ENCODE measurements around the gene NRP1. TPM values are rescaled to one million over a fixed set of nuclear protein-coding genes. Genes with fewer than 3 reads are reported as not detected.

Gene NRP1
- total and polyA plus RNA-seq, 2 of the 8 experiments (the other 6 are each of a cell fraction or from before 2014, with no cell fraction given), result 1.2 to 2.1 TPM

GRCh38 chr10:33363106-33363505 is 28.6 kb upstream of the NRP1 start:
- H3K4ac ChIP-seq (replicated peaks; ENCODE audit: insufficient read length, low read depth, low read length), result no peak overlapping the region
- H4K91ac ChIP-seq (replicated peaks; ENCODE audit: insufficient read length, low read length), result no peak overlapping the region
- no peak overlapping the region for H2BK20ac ChIP-seq (ENCODE audit: low read length)
- H2AFZ ChIP-seq (ENCODE audit: low read length), result no peak overlapping the region
- H3K4me1 ChIP-seq (replicated peaks in 1 of 4; ENCODE audit: control insufficient read depth in 3 of 4, insufficient read depth in 4 of 4, low read length in 3 of 4), result no peaks in the 10 kb centered on the region
- ChIA-PET POLR2A (ENCODE audit: partially characterized antibody) (no interaction called here), CTCF (ENCODE audit: partially characterized antibody) (interaction anchor here (0.8 kb wide), 1 partner anchor 29 kb away, joined by 3 read pairs; the partner anchor contains the start of gene NRP1)
- H3K4me3 ChIP-seq (ENCODE audit: extremely low read depth in 1 of 4, insufficient read depth in 2 of 4, low read depth in 3 of 4, low read length in 4 of 4), result no peak overlapping the region
- H2AK5ac ChIP-seq (ENCODE audit: low read depth, low read length), result no peak overlapping the region
- peaks cover 3% of the 10 kb centered on the region in 2 experiments; a peak in 2 of 4 replicates for H3K9me3 ChIP-seq (ENCODE audit: insufficient read depth in 2 of 2, low read depth in 1 of 2, low read length in 1 of 2)
- no peak overlapping the region for H3K9ac ChIP-seq (replicated peaks in 1 of 4; ENCODE audit: extremely low read depth in 1 of 4, low read depth in 3 of 4, low read length in 3 of 4)
- H3K27me3 ChIP-seq (replicated peaks in 1 of 4; ENCODE audit: control insufficient read depth in 3 of 4, extremely low read depth in 1 of 4, insufficient read depth in 3 of 4, low read length in 3 of 4), result no peaks in the 10 kb centered on the region
- H4K8ac ChIP-seq (ENCODE audit: extremely low read depth, insufficient read depth, low read length), result no peak overlapping the region
- DNase-seq (ENCODE audit: low read depth in 1 of 2, low spot score in 2 of 2) (no peak), FAIRE-seq (no peak)
- no peak overlapping the region for H4K5ac ChIP-seq (ENCODE audit: insufficient read length, low read depth, low read length)
- no peaks in the 10 kb centered on the region for H3K36me3 ChIP-seq (ENCODE audit: control insufficient read depth in 2 of 4, insufficient read depth in 4 of 4, low read length in 3 of 4)
- H3K79me1 ChIP-seq (ENCODE audit: low read depth, low read length), result no peaks in the 10 kb centered on the region
- no peak overlapping the region for H2BK15ac ChIP-seq (ENCODE audit: low read length)
- H2BK5ac ChIP-seq (ENCODE audit: low read depth, low read length), result no peak overlapping the region
- no peak overlapping the region for H2BK12ac ChIP-seq (ENCODE audit: low read depth, low read length)
- H3K56ac ChIP-seq (replicated peaks; ENCODE audit: insufficient read length, low read depth, low read length), result no peak overlapping the region
- H3K79me2 ChIP-seq (ENCODE audit: control insufficient read depth in 1 of 2, insufficient read depth in 2 of 2, low read length in 2 of 2), result no peaks in the 10 kb centered on the region
- H3K27ac ChIP-seq (ENCODE audit: low read depth, low read length), result no peak overlapping the region
- H2BK120ac ChIP-seq (replicated peaks; ENCODE audit: low read depth, low read length), result no peak overlapping the region
- TF ChIP-seq CTBP2 (IDR thresholded peaks at IDR 0.05; ENCODE audit: borderline replicate concordance, insufficient read depth, insufficient read length, low read length) (no peak), TCF12 (IDR thresholded peaks at IDR 0.05; ENCODE audit: low read depth, low read length) (no peak), RXRA (IDR thresholded peaks at IDR 0.05; ENCODE audit: insufficient read depth, low read depth, low read length) (no peak), TEAD4 (IDR thresholded peaks at IDR 0.05; ENCODE audit: low read depth, low read length) (no peak), NANOG (IDR thresholded peaks at IDR 0.05; ENCODE audit: insufficient read depth, low read depth, low read length, poor library complexity, severe bottlenecking) (no peak), SP1 (IDR thresholded peaks at IDR 0.05; ENCODE audit: low read depth, low read length) (no peak), POLR2A (IDR thresholded peaks at IDR 0.05; ENCODE audit: control extremely low read depth in 1 of 2, low read depth in 2 of 2, low read length in 2 of 2) (no peak), HDAC2 (IDR thresholded peaks at IDR 0.05; ENCODE audit: borderline replicate concordance in 1 of 2, low read depth in 2 of 2, low read length in 2 of 2) (no peak)
- no peak overlapping the region for H3K23ac ChIP-seq (ENCODE audit: insufficient read length)
- H4K20me1 ChIP-seq (replicated peaks in 1 of 2; ENCODE audit: control insufficient read depth in 1 of 2, insufficient read depth in 2 of 2, low read length in 2 of 2), result no peaks in the 10 kb centered on the region
- H3K23me2 ChIP-seq (ENCODE audit: low read depth, low read length), result no peaks in the 10 kb centered on the region
- H3K14ac ChIP-seq (ENCODE audit: insufficient read length), result no peak overlapping the region
- H3K4me2 ChIP-seq (ENCODE audit: insufficient read depth in 1 of 2, low read depth in 2 of 2, low read length in 2 of 2), result no peak overlapping the region
- no peak overlapping the region for H3K18ac ChIP-seq (ENCODE audit: extremely low read depth, low read length)
